Neural progenitor cell (in vitro differentiated cells): Measurements from ENCODE around the gene OAS2. TPM values are rescaled to one million over a fixed set of nuclear protein-coding genes. Genes with fewer than 3 reads are reported as not detected.

Source experiments
- DNase-seq: peaks from one replicate; pipeline ENCODE4 v3.0.0-alpha.2; 2016; ENCODE audit warnings: low spot score
- H2AFZ ChIP-seq: fragments of 200-600 bp; sonication (generic); replicated peaks from 2 replicates; pipeline ENCODE4 v1.6.1; 2016; ENCODE audit warnings: antibody characterized with exemption
- H3F3A ChIP-seq: fragments of 200-600 bp; sonication (generic); 2 replicates; pipeline ENCODE4 v1.6.1; 2016; ENCODE audit warnings: antibody characterized with exemption, low read depth
- H3K27ac ChIP-seq: fragments of 200-600 bp; sonication (generic); 2 replicates; pipeline ENCODE4 v1.5.1; 2016; ENCODE audit warnings: mild to moderate bottlenecking
- H3K27me3 ChIP-seq: fragments of 200-600 bp; sonication (generic); 2 replicates; pipeline ENCODE4 v1.6.1; 2016; ENCODE audit warnings: mild to moderate bottlenecking, moderate library complexity
- H3K36me3 ChIP-seq: fragments of 200-600 bp; sonication (generic); 2 replicates; pipeline ENCODE4 v1.5.1; 2016
- H3K4me1 ChIP-seq: fragments of 200-600 bp; sonication (generic); 2 replicates; pipeline ENCODE4 v1.6.1; 2016; ENCODE audit warnings: mixed run types
- H3K4me2 ChIP-seq: fragments of 200-600 bp; sonication (generic); 2 replicates; pipeline ENCODE4 v1.6.1; 2016
- H3K4me3 ChIP-seq: fragments of 200-600 bp; sonication (generic); 2 replicates; pipeline ENCODE4 v1.5.1; 2016
- H3K79me2 ChIP-seq: fragments of 200-600 bp; sonication (generic); 2 replicates; pipeline ENCODE4 v1.6.1; 2016; ENCODE audit warnings: low read depth
- H3K9ac ChIP-seq: fragments of 200-600 bp; sonication (generic); 2 replicates; pipeline ENCODE4 v1.6.1; 2016
- H3K9me3 ChIP-seq: fragments of 200-600 bp; sonication (generic); 2 replicates; pipeline ENCODE4 v1.5.1; 2016; ENCODE audit warnings: low read depth
- H4K20me1 ChIP-seq: fragments of 200-600 bp; sonication (generic); 2 replicates; pipeline ENCODE4 v1.6.1; 2016; ENCODE audit warnings: low read depth
- H3K27ac Mint-ChIP-seq: 3 replicates; pipeline ENCODE4 v1.8.0; 2021; ENCODE audit warnings: mixed read lengths
- H3K27me3 Mint-ChIP-seq: 2 replicates; pipeline ENCODE4 v1.8.0; 2022; ENCODE audit warnings: low read depth, mild to moderate bottlenecking, inconsistent platforms, moderate library complexity, mixed read lengths; ENCODE audit not compliant: insufficient read depth
- H3K36me3 Mint-ChIP-seq: 3 replicates; pipeline ENCODE4 v1.8.0; 2021; ENCODE audit warnings: mixed read lengths
- H3K4me1 Mint-ChIP-seq: 3 replicates; pipeline ENCODE4 v1.8.0; 2021; ENCODE audit warnings: mixed read lengths
- H3K4me3 Mint-ChIP-seq: 3 replicates; pipeline ENCODE4 v1.8.0; 2021; ENCODE audit warnings: mild to moderate bottlenecking, moderate library complexity, mixed read lengths
- H3K9me3 Mint-ChIP-seq: 3 replicates; pipeline ENCODE4 v1.8.0; 2020; ENCODE audit warnings: mixed read lengths
- CTCF ChIP-seq: fragments of 200-600 bp; sonication (generic); IDR thresholded peaks from 2 replicates; pipeline ENCODE4 v1.5.1; 2017; ENCODE audit warnings: antibody characterized with exemption, mild to moderate bottlenecking
- EZH2 ChIP-seq: fragments of 200-600 bp; sonication (generic); IDR thresholded peaks from 2 replicates; pipeline ENCODE4 v1.6.1; 2017; ENCODE audit warnings: antibody characterized with exemption, mild to moderate bottlenecking, moderate library complexity
- EZH2phosphoT487 ChIP-seq: fragments of 200-600 bp; sonication (generic); IDR thresholded peaks from 2 replicates; pipeline ENCODE4 v1.6.1; 2017; ENCODE audit warnings: antibody characterized with exemption
- total RNA-seq: library from RNA; depleted of rRNA; stranded (reverse); fragments of >200 nt; gene quantifications from 2 replicates; pipeline ENCODE4 v1.2.3, GENCODE V29; 2015; ENCODE audit warnings: low replicate concordance

The OAS2 gene
- total RNA-seq, 1 donor from 2014 or later: not detected

DNA sequence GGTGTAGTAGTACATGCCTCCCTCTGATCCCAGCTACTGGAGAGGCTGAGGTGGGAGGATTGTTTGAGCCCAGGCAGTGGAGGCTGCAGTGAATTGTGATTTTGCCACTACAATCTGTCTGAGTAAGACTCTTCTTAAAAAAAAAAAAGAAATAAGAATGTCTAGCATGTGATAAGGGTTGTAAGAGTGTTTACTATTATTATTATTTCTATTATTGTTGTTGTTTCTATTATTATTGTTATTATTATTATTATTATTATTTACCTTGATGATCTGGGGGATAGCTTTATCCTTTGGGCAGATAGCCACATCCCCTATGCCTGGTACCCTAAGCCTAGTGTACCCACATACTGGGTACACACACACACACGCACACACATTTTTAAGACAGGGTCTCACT, 35.7 kb upstream of the OAS2 start:
- Histone ChIP-seq H2AFZ (no peak overlapping the region), H4K20me1 (no peaks in the 10 kb centered on the region), H3K27me3 (peaks cover 26% of the 10 kb centered on the region), H3K79me2 (no peaks in the 10 kb centered on the region), H3K36me3 (no peaks in the 10 kb centered on the region), H3K4me2 (no peak overlapping the region), H3K27ac (no peak overlapping the region), H3K4me3 (no peak overlapping the region), H3K9ac (no peak overlapping the region), H3K9me3 (no peaks in the 10 kb centered on the region), H3F3A (no peaks in the 10 kb centered on the region), H3K4me1 (peaks cover 10% of the 10 kb centered on the region)
- Mint-ChIP-seq H3K27me3 (peaks cover 13% of the 10 kb centered on the region), H3K4me3 (no peak overlapping the region), H3K36me3 (no peaks in the 10 kb centered on the region), H3K27ac (no peak overlapping the region), H3K9me3 (no peaks in the 10 kb centered on the region), H3K4me1 (no peaks in the 10 kb centered on the region)
- no peak for TF ChIP-seq CTCF
- TF ChIP-seq EZH2phosphoT487: no peak
- TF ChIP-seq EZH2: no peak
- DNase-seq: no peak

- Histone ChIP-seq H3K27ac (no peak overlapping the region), H3K27me3 (peaks cover 10% of the 10 kb centered on the region), H3K36me3 (no peaks in the 10 kb centered on the region), H3K9me3 (no peaks in the 10 kb centered on the region), H3K4me1 (peaks cover 10% of the 10 kb centered on the region), H3K79me2 (no peaks in the 10 kb centered on the region), H3K4me3 (no peak overlapping the region), H2AFZ (no peak overlapping the region), H3F3A (no peaks in the 10 kb centered on the region), H3K9ac (no peak overlapping the region), H3K4me2 (no peak overlapping the region), H4K20me1 (no peaks in the 10 kb centered on the region)
- Mint-ChIP-seq H3K27ac (no peak overlapping the region), H3K4me3 (no peak overlapping the region), H3K4me1 (no peaks in the 10 kb centered on the region), H3K36me3 (no peaks in the 10 kb centered on the region), H3K9me3 (no peaks in the 10 kb centered on the region), H3K27me3 (peaks cover 10% of the 10 kb centered on the region)
- DNase-seq: no peak
- TF ChIP-seq CTCF: no peak
- TF ChIP-seq EZH2: no peak
- no peak for TF ChIP-seq EZH2phosphoT487
These were observed 34.2 kb upstream of the OAS2 start for GRCh38 chr12:112944024-112944690.

DNA sequence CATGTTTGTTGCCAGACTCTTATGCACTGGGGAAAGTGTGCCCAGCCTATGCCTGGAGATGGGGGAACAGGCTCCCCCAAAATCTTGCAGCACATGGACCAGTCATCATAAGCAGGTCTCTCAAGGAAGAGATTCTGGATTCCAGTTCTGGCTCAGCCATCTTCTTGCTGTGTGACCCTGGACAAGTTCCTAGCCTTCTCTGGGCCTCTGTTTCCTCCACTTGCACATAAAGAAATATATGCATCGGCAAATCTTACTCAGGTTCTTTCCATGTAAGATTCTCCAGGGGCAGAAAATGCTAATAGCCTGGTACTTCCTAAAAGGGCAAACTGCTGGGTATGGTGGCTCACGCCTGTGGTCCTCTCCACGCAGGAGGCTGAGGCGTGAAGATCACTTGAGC, 32.8 kb upstream of the OAS2 start:
- DNase-seq: no peak
- Mint-ChIP-seq H3K4me3 (no peak overlapping the region), H3K27ac (no peak overlapping the region), H3K36me3 (no peaks in the 10 kb centered on the region), H3K4me1 (no peaks in the 10 kb centered on the region), H3K27me3 (peaks cover 2% of the 10 kb centered on the region), H3K9me3 (no peaks in the 10 kb centered on the region)
- Histone ChIP-seq H4K20me1 (no peaks in the 10 kb centered on the region), H3K79me2 (no peaks in the 10 kb centered on the region), H2AFZ (no peak overlapping the region), H3K27me3 (no peaks in the 10 kb centered on the region), H3K36me3 (no peaks in the 10 kb centered on the region), H3K9me3 (no peaks in the 10 kb centered on the region), H3K4me2 (no peak overlapping the region), H3K27ac (no peak overlapping the region), H3F3A (no peaks in the 10 kb centered on the region), H3K4me1 (no peaks in the 10 kb centered on the region), H3K4me3 (no peak overlapping the region), H3K9ac (no peak overlapping the region)
- TF ChIP-seq EZH2 (no peak), CTCF (no peak), EZH2phosphoT487 (no peak)
